Natural killer cell (primary cell): ENCODE measurements around the gene EIF4G1. TPM values are rescaled to one million over a fixed set of nuclear protein-coding genes. Genes with fewer than 3 reads are reported as not detected.
"Not testable (repeated sequence)": the region's sequence is repeated elsewhere in the genome, so short reads cannot be mapped to it uniquely, and the experiment has no call there.

Experiments
- ATAC-seq, 3 donors: fragments of 150-1000 bp in 2 of 3; fragments of 200-7000 bp in 1 of 3; cut with Tn5 transposase; 1 replicate in 1 of 3; 2 replicates in 2 of 3; pipeline ENCODE4 v1.10.0; 2021; ENCODE audit warnings: mild to moderate bottlenecking in 2 of 3, moderate library complexity in 2 of 3
- DNase-seq, 2 donors: peaks; one replicate each; pipeline versions ENCODE4 v3.0.0 to v3.0.0-alpha.2; 2013 to 2021; ENCODE audit warnings: mixed read lengths in 1 of 2
- H3K27ac ChIP-seq: one replicate; pipeline ENCODE4 v1.5.1; 2013; ENCODE audit warnings: mild to moderate bottlenecking, low read length
- H3K27me3 ChIP-seq: one replicate; pipeline ENCODE4 v1.6.1; 2013; ENCODE audit warnings: low read length; ENCODE audit not compliant: control insufficient read depth, insufficient read depth
- H3K36me3 ChIP-seq: one replicate; pipeline ENCODE4 v1.6.1; 2013; ENCODE audit warnings: low read length; ENCODE audit not compliant: control insufficient read depth, insufficient read depth
- H3K4me1 ChIP-seq: one replicate; pipeline ENCODE4 v1.6.1; 2013; ENCODE audit warnings: low read length; ENCODE audit not compliant: control insufficient read depth, insufficient read depth
- H3K4me3 ChIP-seq: one replicate; pipeline ENCODE4 v1.5.1; 2013; ENCODE audit warnings: low read length
- H3K9me3 ChIP-seq: one replicate; pipeline ENCODE4 v1.6.1; 2013; ENCODE audit warnings: low read length; ENCODE audit not compliant: control insufficient read depth, insufficient read depth
- H3K27ac Mint-ChIP-seq, 2 donors: one replicate each; pipeline ENCODE4 v1.8.0; 2022; ENCODE audit warnings: mild to moderate bottlenecking in 2 of 2, mixed read lengths in 2 of 2, moderate library complexity in 1 of 2
- H3K27me3 Mint-ChIP-seq, 2 donors: one replicate each; pipeline ENCODE4 v1.8.0; 2022; ENCODE audit warnings: low read depth in 2 of 2, mixed read lengths in 2 of 2
- H3K36me3 Mint-ChIP-seq: one replicate; pipeline ENCODE4 v1.8.0; 2022; ENCODE audit warnings: mixed read lengths
- H3K4me1 Mint-ChIP-seq, 2 donors: one replicate each; pipeline ENCODE4 v1.8.0; 2022; ENCODE audit warnings: mixed read lengths in 2 of 2
- H3K4me3 Mint-ChIP-seq: one replicate; pipeline ENCODE4 v1.8.0; 2022; ENCODE audit warnings: mild to moderate bottlenecking, moderate library complexity, mixed read lengths
- H3K9me3 Mint-ChIP-seq, 2 donors: one replicate each; pipeline ENCODE4 v1.8.0; 2022; ENCODE audit warnings: mixed read lengths in 2 of 2
- CTCF ChIP-seq: fragments of 200-600 bp; IDR thresholded peaks from one replicate; pipeline ENCODE4 v1.8.0; 2022; ENCODE audit warnings: antibody characterized with exemption
- WGBS: methylation state at CpG from one replicate; pipeline ENCODE4 v1.1.7; 2013; ENCODE audit warnings: missing lambda C conversion rate; ENCODE audit not compliant: insufficient coverage; 5-methylcytosine and 5-hydroxymethylcytosine counted together
- intact Hi-C: fragments of 100-400 bp; cut with micrococcal nuclease; formaldehyde crosslinking; loops from one replicate; pipeline ENCODE4 v1.14.2; 2022
- total RNA-seq, 4 donors: library from RNA; stranded (reverse); fragments of 120-200 nt in 1 of 4; gene quantifications; one replicate each; pipeline versions ENCODE4 v1.2.3 to v1.2.4, GENCODE V29; 2013 to 2022

EIF4G1 gene
- 100 to 1,000 TPM; 220 to 235 (median 227) TPM for total RNA-seq
- 96.6 TPM for total RNA-seq (2013)

- no peaks in the 10 kb centered on the region for H3K9me3 ChIP-seq
- peak within 1 kb of the TSS; percentile 47 for H3K4me3 ChIP-seq
- H3K27ac ChIP-seq: peak within 1 kb of the TSS; percentile 89
- H3K27me3 ChIP-seq: no peaks in the 10 kb centered on the region
- no peaks in the 10 kb centered on the region for H3K36me3 Mint-ChIP-seq
- no peaks in the 10 kb centered on the region for H3K27me3 Mint-ChIP-seq
- ATAC-seq: peak; percentile 80 to 94 (median 86)
- WGBS: under 1% methylated on average over 40 of the region's 40 CpGs
- H3K9me3 Mint-ChIP-seq: no peaks in the 10 kb centered on the region
- H3K36me3 ChIP-seq: peaks cover 7% of the 10 kb centered on the region
- no peak for TF ChIP-seq CTCF
- peaks cover 31% of the 10 kb centered on the region for H3K4me1 ChIP-seq
- H3K27ac Mint-ChIP-seq: peak within 1 kb of the TSS; percentile 82 to 91
- H3K4me1 Mint-ChIP-seq: peaks cover 21 to 35% of the 10 kb centered on the region in 2 donors
- DNase-seq: peak; percentile 94 to 98
- intact Hi-C loops: no loop called here
- H3K4me3 Mint-ChIP-seq: peak within 1 kb of the TSS; percentile 88
Observed at GRCh38 chr3:184314363-184314699, at the start of gene EIF4G1. TSS of gene EIF4G1 (plus strand) at chr3:184314606. CDS start at chr3:184315797, 1,191 bp downstream.

GRCh38 chr3:184267249-184267648, 47.2 kb upstream of the EIF4G1 start:
- DNase-seq, intact Hi-C loops, H3K4me1 Mint-ChIP-seq, ATAC-seq, H3K4me1 ChIP-seq, H3K36me3 Mint-ChIP-seq, H3K36me3 ChIP-seq, H3K27ac ChIP-seq, H3K4me3 ChIP-seq, H3K4me3 Mint-ChIP-seq, H3K9me3 ChIP-seq, H3K27ac Mint-ChIP-seq, H3K9me3 Mint-ChIP-seq: not testable (repeated sequence)
- peaks cover 21 to 25% of the 10 kb centered on the region in 2 donors for H3K27me3 Mint-ChIP-seq
- WGBS: no CpG with 5 or more reads among the region's 1 CpG
- peaks cover 16% of the 10 kb centered on the region for H3K27me3 ChIP-seq

- no peak for DNase-seq
- intact Hi-C loops: no loop called here
- no peak for ATAC-seq
- TF ChIP-seq CTCF: no peak
- H3K4me1 ChIP-seq: no peaks in the 10 kb centered on the region
- WGBS: 23% methylated on average over 1 of the region's 1 CpG
- H3K27ac ChIP-seq: no peak overlapping the region
- Mint-ChIP-seq H3K36me3 (no peaks in the 10 kb centered on the region), H3K4me3 (no peak overlapping the region), H3K9me3 (no peaks in the 10 kb centered on the region), H3K27me3 (peaks cover 31 to 47% of the 10 kb centered on the region in 2 donors), H3K4me1 (peaks cover 0 to 6% of the 10 kb centered on the region in 2 donors), H3K27ac (no peak overlapping the region)
- H3K9me3 ChIP-seq: no peaks in the 10 kb centered on the region
- peaks cover 16% of the 10 kb centered on the region for H3K27me3 ChIP-seq
- H3K4me3 ChIP-seq: no peak overlapping the region
- H3K36me3 ChIP-seq: no peaks in the 10 kb centered on the region
Observed at GRCh38 chr3:184272269-184272668, 42.1 kb upstream of the EIF4G1 start.

- Histone ChIP-seq H3K27me3 (peaks cover 19% of the 10 kb centered on the region), H3K27ac (no peak overlapping the region), H3K4me3 (no peak overlapping the region), H3K36me3 (no peaks in the 10 kb centered on the region), H3K9me3 (no peaks in the 10 kb centered on the region), H3K4me1 (no peaks in the 10 kb centered on the region)
- no peak overlapping the region for H3K4me3 Mint-ChIP-seq
- no peak for TF ChIP-seq CTCF
- intact Hi-C loops: no loop called here
- no peak overlapping the region for H3K27ac Mint-ChIP-seq
- WGBS: 78% methylated on average over 12 of the region's 12 CpGs
- no peak for ATAC-seq
- no peak for DNase-seq
- no peaks in the 10 kb centered on the region for H3K9me3 Mint-ChIP-seq
- peaks cover 0 to 6% of the 10 kb centered on the region in 2 donors for H3K4me1 Mint-ChIP-seq
- no peaks in the 10 kb centered on the region for H3K36me3 Mint-ChIP-seq
- H3K27me3 Mint-ChIP-seq: peaks cover 41 to 64% of the 10 kb centered on the region in 2 donors
Observed at GRCh38 chr3:184275381-184275701, 39.1 kb upstream of the EIF4G1 start.
